Common myeloid progenitor, CD34-positive (primary cell): ENCODE results near the gene MPHOSPH6.

Experiments
- CTCF ChIA-PET: fragments of 350-600 bp; sonication (Branson Sonifier 250); formaldehyde crosslinking; loops from one replicate; lab custom pipeline; 2021; ENCODE audit warnings: antibody characterized with exemption; lab: Charles Lee
- POLR2A ChIA-PET: fragments of 350-600 bp; sonication (Branson Sonifier 250); formaldehyde crosslinking; loops from one replicate; lab custom pipeline; 2021; ENCODE audit warnings: antibody characterized with exemption; lab: Charles Lee
- DNase-seq, 3 donors: peaks; one replicate each; pipeline versions ENCODE4 v3.0.0 to v3.0.0-alpha.2; 2013
- H3K27ac ChIP-seq, 2 experiments: 1 replicate in 1 of 2; 2 replicates in 1 of 2; pipeline ENCODE4 v1.7.0; 2013; ENCODE audit warnings: inconsistent platforms in 2 of 2, low read length in 2 of 2, mild to moderate bottlenecking in 2 of 2, low read depth in 1 of 2, moderate library complexity in 1 of 2; ENCODE audit not compliant: severe bottlenecking in 2 of 2, insufficient read depth in 1 of 2, poor library complexity in 1 of 2
- H3K27me3 ChIP-seq, 5 experiments: replicated peaks in 2 of 5; 1 replicate in 3 of 5; 2 replicates in 2 of 5; pipeline versions ENCODE4 v1.6.1 to v1.7.0; 2013; ENCODE audit warnings: low read length in 4 of 5, mild to moderate bottlenecking in 2 of 5, moderate library complexity in 2 of 5, inconsistent platforms in 1 of 5; ENCODE audit not compliant: insufficient read depth in 5 of 5, control insufficient read depth in 4 of 5
- H3K36me3 ChIP-seq, 4 experiments: 1 replicate in 2 of 4; 2 replicates in 2 of 4; pipeline versions ENCODE4 v1.6.1 to v1.7.0; 2013; ENCODE audit warnings: low read length in 3 of 4, control low read depth in 1 of 4, mild to moderate bottlenecking in 1 of 4; ENCODE audit not compliant: control insufficient read depth in 4 of 4, insufficient read depth in 4 of 4
- H3K4me1 ChIP-seq, 4 experiments: 1 replicate in 3 of 4; 2 replicates in 1 of 4; pipeline versions ENCODE4 v1.6.1 to v1.7.1; 2013; ENCODE audit warnings: low read length in 3 of 4, mild to moderate bottlenecking in 3 of 4, control low read depth in 1 of 4, inconsistent platforms in 1 of 4, moderate library complexity in 1 of 4; ENCODE audit not compliant: control insufficient read depth in 4 of 4, insufficient read depth in 4 of 4; ENCODE audit errors: control extremely low read depth in 1 of 4
- H3K4me3 ChIP-seq, 7 experiments: 1 replicate in 4 of 7; 2 replicates in 3 of 7; pipeline versions ENCODE4 v1.5.1 to v1.7.0; 2013; ENCODE audit warnings: mild to moderate bottlenecking in 7 of 7, low read length in 6 of 7, moderate library complexity in 6 of 7, inconsistent platforms in 2 of 7, low read depth in 2 of 7, control low read depth in 1 of 7; ENCODE audit not compliant: insufficient read depth in 4 of 7, control insufficient read depth in 1 of 7; ENCODE audit errors: extremely low read depth in 1 of 7
- H3K9me3 ChIP-seq, 5 experiments: 1 replicate in 4 of 5; 2 replicates in 1 of 5; pipeline versions ENCODE4 v1.6.1 to v1.7.1; 2013; ENCODE audit warnings: low read length in 4 of 5, mild to moderate bottlenecking in 2 of 5, inconsistent platforms in 1 of 5, low read depth in 1 of 5, moderate library complexity in 1 of 5; ENCODE audit not compliant: control insufficient read depth in 4 of 5, insufficient read depth in 2 of 5; ENCODE audit errors: control extremely low read depth in 1 of 5
- WGBS: methylation state at CpG from one replicate; pipeline ENCODE4 v1.1.5; 2013; ENCODE audit not compliant: insufficient coverage; 5-methylcytosine and 5-hydroxymethylcytosine counted together

MPHOSPH6 gene

DNA sequence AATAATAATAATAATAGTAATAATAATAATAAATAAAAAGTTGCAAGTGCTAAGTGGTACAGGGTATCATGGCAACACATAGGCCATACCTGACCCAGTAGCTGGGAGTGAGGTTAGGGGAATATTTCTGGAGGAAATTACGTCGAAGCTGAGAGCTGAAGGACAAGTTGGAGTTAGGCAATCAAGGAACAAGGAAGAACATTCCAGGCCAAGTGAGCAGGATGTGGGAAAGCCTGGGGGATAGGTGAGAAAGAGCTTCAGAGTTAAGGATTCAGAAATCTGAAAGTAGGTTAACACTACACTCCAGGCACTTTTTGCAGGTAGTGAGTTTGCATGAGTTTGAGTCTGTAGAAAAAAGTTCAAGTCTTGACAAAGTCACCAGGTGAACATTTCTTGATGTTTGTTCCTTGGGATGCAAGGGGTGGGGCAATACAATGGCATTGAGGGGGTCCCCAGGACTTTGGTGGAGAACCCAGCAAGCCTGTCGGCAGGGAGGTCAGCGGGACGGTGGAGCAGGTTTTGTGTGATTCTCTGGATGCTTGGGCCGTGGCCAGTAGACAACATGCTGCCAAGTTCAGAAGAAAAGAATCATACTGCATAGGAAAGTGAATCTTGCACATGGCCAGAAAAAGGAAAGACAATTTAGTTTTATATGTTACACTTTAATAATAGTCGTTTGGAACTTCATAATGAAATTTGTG lies 27.7 kb upstream of the MPHOSPH6 start:
- H3K4me3 ChIP-seq: no peak overlapping the region
- 92% methylated on average over 5 of the region's 7 CpGs for WGBS
- H3K36me3 ChIP-seq: no peaks in the 10 kb centered on the region
- POLR2A ChIA-PET: no interaction called here
- CTCF ChIA-PET: no interaction called here
- no peaks in the 10 kb centered on the region for H3K9me3 ChIP-seq
- no peaks in the 10 kb centered on the region for H3K27me3 ChIP-seq
- peaks cover 0 to 2% (median 0%) of the 10 kb centered on the region in 4 experiments for H3K4me1 ChIP-seq
- DNase-seq: no peak
- H3K27ac ChIP-seq: no peak overlapping the region

DNA sequence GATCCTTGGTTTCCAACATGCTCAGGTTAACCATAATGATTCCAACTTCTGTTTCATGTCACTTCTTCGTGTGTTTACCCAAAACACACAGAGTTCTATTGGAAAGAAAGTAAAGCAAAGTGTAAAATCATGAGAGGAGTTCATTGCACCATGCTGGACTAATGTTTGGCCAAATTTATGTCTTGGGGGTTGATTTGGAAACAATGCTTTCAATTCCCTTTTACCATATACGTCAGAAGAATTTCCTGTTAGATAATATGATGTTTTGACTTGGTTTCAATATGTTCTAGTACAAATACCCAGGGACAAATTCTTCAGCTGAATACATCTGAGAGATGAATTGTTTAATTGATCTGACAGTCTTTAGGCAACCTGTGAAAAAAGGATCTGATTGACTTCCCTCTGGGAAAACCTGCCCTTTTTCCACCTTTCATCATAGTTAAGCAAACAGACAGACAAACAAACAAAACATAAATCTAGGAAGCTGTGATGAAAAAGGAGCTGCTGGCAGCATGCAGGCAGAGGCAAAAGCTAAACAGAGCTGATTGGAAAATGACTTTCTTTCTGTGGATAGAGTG lies 26.0 kb upstream of the MPHOSPH6 start:
- ChIA-PET CTCF (no interaction called here), POLR2A (no interaction called here)
- Histone ChIP-seq H3K27ac (no peak overlapping the region), H3K27me3 (no peaks in the 10 kb centered on the region), H3K4me3 (no peak overlapping the region), H3K4me1 (peaks cover 0 to 5% (median 3%) of the 10 kb centered on the region in 4 experiments), H3K9me3 (no peaks in the 10 kb centered on the region), H3K36me3 (no peaks in the 10 kb centered on the region)
- 80% methylated on average over 1 of the region's 2 CpGs for WGBS
- DNase-seq: no peak

DNA sequence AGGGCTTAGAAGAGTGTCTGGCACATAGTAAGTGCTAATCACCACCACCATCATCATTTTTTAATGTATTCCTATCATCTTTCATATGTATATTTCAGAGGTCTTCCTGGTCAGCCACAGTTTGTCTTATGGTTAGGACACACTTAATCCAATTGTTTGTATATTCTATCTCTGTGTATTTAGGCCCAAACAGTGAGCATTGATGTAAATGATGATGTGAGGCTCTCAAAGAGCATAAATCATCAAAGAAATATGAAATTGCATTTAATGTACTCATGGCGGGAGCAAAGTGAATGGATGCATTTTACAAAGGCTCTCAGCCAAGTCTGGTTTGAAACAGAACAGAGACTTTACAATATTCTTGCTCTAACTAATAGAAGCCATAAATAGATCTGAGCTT lies 24.1 kb upstream of the MPHOSPH6 start:
- Histone ChIP-seq H3K4me1 (peaks cover 0 to 5% (median 3%) of the 10 kb centered on the region in 4 experiments), H3K4me3 (no peak overlapping the region), H3K27me3 (peaks cover 0 to 4% (median 0%) of the 10 kb centered on the region in 5 experiments), H3K36me3 (no peaks in the 10 kb centered on the region), H3K27ac (no peak overlapping the region), H3K9me3 (no peaks in the 10 kb centered on the region)
- ChIA-PET POLR2A (no interaction called here), CTCF (no interaction called here)
- DNase-seq: no peak
- no CpG with 5 or more reads among the region's 1 CpG for WGBS

DNA sequence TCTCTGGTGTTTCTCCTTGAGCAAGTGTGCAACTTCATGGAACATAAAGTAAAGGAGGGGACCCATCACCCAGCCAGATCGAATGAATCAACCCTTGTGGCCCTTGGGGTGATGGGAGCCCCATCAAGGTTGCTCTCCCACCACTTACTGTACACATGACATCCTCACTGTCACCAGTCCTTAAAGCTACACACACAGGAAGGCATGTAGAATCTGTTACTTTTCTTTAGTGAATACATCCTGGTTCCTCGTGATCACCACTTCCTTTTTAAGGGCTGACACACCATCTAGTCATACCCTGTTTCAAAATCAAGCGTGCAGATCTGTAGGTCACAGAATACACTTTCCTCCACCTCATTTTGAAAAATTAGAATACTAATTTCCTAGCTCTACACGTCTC lies 22.6 kb upstream of the MPHOSPH6 start:
- no peaks in the 10 kb centered on the region for H3K9me3 ChIP-seq
- H3K4me3 ChIP-seq: no peak overlapping the region
- peak; percentile 36 to 78 (median 72) for DNase-seq
- peaks cover 0 to 5% (median 3%) of the 10 kb centered on the region in 4 experiments for H3K4me1 ChIP-seq
- 43% methylated on average over 3 of the region's 4 CpGs for WGBS
- CTCF ChIA-PET: no interaction called here
- peak overlapping the region in 1 of 2 experiments; percentile 15 for H3K27ac ChIP-seq
- peaks cover 0 to 5% (median 3%) of the 10 kb centered on the region in 5 experiments for H3K27me3 ChIP-seq
- H3K36me3 ChIP-seq: no peaks in the 10 kb centered on the region
- POLR2A ChIA-PET: no interaction called here

DNA sequence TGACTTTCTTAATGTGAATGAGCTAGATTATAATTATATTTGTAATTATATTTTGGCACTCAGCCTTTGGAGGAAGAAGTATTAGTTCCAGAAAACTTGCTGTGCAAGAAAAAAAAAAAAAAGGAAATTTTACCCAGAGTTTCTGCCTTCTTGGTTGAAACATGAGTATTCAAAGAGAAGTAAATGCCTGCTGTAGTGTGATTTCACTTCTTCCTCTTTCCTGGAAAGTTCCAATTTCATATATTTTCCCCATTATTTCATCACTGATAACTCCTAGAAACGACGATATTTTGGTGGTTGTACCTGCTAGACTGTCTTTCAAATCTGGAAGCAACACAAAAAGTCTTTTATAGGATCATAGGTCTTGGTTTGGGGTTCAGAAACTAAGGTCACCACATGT lies 20.4 kb upstream of the MPHOSPH6 start:
- ChIA-PET CTCF (interaction anchor here (0.8 kb wide), 1 partner anchor 9 kb away, joined by 3 read pairs; no protein-coding TSS in a partner anchor), POLR2A (no interaction called here)

DNA sequence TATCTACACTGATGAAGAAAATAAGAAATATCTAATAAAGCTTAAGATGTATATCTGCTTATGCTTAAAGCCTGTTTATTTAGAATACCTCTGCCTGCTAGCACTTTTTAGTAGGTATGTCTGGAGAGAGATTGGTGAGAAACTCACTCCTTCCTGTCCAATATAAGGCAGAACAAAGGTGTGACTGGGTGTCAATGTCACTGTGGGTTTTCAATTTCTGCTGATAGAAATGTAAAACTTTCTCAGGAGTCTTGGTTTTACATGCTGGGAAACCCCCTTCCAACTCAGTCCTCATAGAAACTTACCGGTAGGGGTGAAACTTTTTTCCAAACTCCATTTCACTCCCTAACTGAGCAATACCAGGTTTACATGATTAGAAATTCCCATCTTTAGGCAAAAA lies 17.8 kb upstream of the MPHOSPH6 start:
- no peak for DNase-seq
- Histone ChIP-seq H3K36me3 (no peaks in the 10 kb centered on the region), H3K27me3 (peaks cover 3 to 6% (median 3%) of the 10 kb centered on the region in 5 experiments), H3K9me3 (no peaks in the 10 kb centered on the region), H3K4me1 (peaks cover 0 to 5% (median 3%) of the 10 kb centered on the region in 4 experiments), H3K4me3 (no peak overlapping the region), H3K27ac (no peak overlapping the region)
- POLR2A ChIA-PET: no interaction called here
- WGBS: no CpG with 5 or more reads among the region's 1 CpG
- CTCF ChIA-PET: no interaction called here

More for the DNA sequence above, 20.4 kb upstream of the MPHOSPH6 start:
- Histone ChIP-seq H3K36me3 (no peaks in the 10 kb centered on the region), H3K4me1 (peaks cover 0 to 5% (median 3%) of the 10 kb centered on the region in 4 experiments), H3K27ac (no peak overlapping the region), H3K4me3 (no peak overlapping the region), H3K9me3 (no peaks in the 10 kb centered on the region), H3K27me3 (peaks cover 0 to 6% (median 3%) of the 10 kb centered on the region in 5 experiments)
- DNase-seq: no peak
- no CpG with 5 or more reads among the region's 2 CpGs for whole genome bisulfite sequencing

DNA sequence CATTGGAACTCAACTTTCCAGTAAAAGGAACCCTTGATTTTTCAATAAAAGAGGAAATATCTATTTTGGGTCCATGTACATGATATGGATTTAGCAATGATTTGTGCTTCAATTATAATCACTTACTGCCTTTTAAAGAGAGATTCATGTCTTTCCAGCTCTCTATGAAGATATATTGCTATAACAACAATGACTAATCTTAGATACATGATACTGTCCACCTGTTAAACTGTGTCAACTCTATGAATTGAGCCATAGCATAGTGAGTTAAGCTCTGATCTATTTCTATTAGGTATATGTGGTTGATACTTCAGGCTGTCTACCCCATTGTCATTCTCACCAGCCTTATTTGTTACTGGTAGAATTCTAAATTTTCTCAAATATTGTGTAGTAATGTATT lies 15.0 kb upstream of the MPHOSPH6 start:
- H3K27ac ChIP-seq: no peak overlapping the region
- peaks cover 3 to 6% (median 3%) of the 10 kb centered on the region in 5 experiments for H3K27me3 ChIP-seq
- DNase-seq: no peak
- H3K36me3 ChIP-seq: no peaks in the 10 kb centered on the region
- H3K9me3 ChIP-seq: no peaks in the 10 kb centered on the region
- no peak overlapping the region for H3K4me3 ChIP-seq
- H3K4me1 ChIP-seq: no peaks in the 10 kb centered on the region
- CTCF ChIA-PET: no interaction called here
- POLR2A ChIA-PET: no interaction called here
